ENCODE data around the gene CCDC107. TPM values are rescaled to one million over a fixed set of nuclear protein-coding genes. Genes with fewer than 3 reads are reported as not detected.

Gene CCDC107
- total RNA-seq, 1 experiment from 2014 or later, result 16.4 TPM

DNA sequence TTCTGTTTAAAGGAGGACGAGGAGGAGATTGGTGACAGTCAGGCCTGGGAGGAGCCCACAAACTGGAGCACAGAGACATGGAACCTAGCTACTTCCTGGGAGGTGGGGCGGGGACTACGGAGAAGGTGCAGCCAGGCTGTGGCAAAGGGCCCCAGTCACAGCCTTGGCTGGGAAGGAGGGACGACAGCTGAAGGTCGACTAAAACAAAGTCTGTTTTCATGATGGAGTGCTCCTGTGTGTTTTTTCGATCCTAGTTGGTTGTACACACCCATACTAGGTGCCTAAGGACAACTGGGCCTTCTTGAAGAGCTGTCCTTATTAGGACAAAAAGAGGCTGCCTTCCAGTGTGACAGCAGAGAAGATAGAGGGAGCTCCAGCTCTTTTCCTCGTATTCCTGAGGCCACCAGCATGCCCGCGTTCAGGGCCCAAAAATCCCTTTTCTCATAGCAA, 2.9 kb downstream of the CCDC107 start:
- no peaks in the 10 kb centered on the region for H3K27me3 ChIP-seq (replicated peaks; ENCODE audit: insufficient read depth, low read depth, low read length, poor library complexity)
- ChIA-PET POLR2A (ENCODE audit: low non-redundant PET) (no interaction called here), CTCF (interaction anchor here (0.5 to 0.9 kb wide), 3 partner anchors 29 to 1580 kb away, joined by 3 to 5 read pairs (median 5); no protein-coding TSS in a partner anchor)
- H3K36me3 ChIP-seq (ENCODE audit: insufficient read depth, low read length, poor library complexity, severe bottlenecking), result peaks cover 32% of the 10 kb centered on the region
- H3K4me1 ChIP-seq (ENCODE audit: insufficient read depth, low read length, poor library complexity, severe bottlenecking), result peaks cover 21% of the 10 kb centered on the region
- peak overlapping the region; percentile 25 for H3K27ac ChIP-seq (ENCODE audit: low read depth, low read length, poor library complexity, severe bottlenecking)
- intact Hi-C loops (cut with micrococcal nuclease; ENCODE audit: unreplicated experiment), result no loop called here
- H3K4me3 ChIP-seq (ENCODE audit: low read depth, low read length, poor library complexity, severe bottlenecking), result no peak overlapping the region
- no peak for TF ChIP-seq EZH2 (IDR thresholded peaks at IDR 0.05; ENCODE audit: borderline replicate concordance, low read depth, low read length, poor library complexity, severe bottlenecking)
- TF ChIP-seq, protein P1, sequence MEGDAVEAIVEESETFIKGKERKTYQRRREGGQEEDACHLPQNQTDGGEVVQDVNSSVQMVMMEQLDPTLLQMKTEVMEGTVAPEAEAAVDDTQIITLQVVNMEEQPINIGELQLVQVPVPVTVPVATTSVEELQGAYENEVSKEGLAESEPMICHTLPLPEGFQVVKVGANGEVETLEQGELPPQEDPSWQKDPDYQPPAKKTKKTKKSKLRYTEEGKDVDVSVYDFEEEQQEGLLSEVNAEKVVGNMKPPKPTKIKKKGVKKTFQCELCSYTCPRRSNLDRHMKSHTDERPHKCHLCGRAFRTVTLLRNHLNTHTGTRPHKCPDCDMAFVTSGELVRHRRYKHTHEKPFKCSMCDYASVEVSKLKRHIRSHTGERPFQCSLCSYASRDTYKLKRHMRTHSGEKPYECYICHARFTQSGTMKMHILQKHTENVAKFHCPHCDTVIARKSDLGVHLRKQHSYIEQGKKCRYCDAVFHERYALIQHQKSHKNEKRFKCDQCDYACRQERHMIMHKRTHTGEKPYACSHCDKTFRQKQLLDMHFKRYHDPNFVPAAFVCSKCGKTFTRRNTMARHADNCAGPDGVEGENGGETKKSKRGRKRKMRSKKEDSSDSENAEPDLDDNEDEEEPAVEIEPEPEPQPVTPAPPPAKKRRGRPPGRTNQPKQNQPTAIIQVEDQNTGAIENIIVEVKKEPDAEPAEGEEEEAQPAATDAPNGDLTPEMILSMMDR (conservative IDR thresholded peaks at IDR 0.05; ENCODE audit: low read depth, low read length), result peak; percentile 58
- H3K9me3 ChIP-seq (ENCODE audit: low read depth, low read length, poor library complexity, severe bottlenecking), result no peaks in the 10 kb centered on the region
- DNase-seq (ENCODE audit: low spot score), result peak; percentile 55
- no TSS peak for BruUV-seq (replicated peaks)

DNA sequence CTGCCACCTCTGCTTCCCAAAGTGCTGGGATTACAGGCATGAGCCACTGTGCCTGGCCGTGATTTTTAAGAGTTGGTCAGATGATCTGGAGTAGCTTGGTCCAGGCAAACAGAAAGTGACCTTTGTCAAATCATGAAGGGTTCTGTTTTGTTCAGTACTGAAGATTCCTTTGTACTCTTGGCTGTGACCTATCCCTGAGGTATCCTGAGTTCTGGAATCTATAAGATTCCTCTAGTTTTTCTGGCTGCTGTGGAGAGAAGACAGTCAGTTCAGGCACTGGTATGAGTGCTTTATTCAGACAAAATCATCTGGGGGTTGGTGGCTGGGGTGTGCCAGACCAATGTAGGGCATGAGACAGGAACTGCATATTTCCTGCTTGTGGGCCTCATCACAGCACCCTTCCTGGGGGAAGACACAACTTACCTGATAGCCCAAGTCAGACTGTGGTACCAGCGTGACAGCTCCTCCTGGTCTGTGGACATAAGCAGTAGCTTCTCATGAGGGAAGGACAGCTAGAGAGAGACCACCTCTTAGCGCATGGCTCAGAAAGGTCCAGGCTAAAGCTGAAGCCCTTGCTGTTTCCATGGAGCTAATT, 3.8 kb downstream of the CCDC107 start:
- Histone ChIP-seq H3K4me3 (ENCODE audit: low read depth, low read length, poor library complexity, severe bottlenecking) (no peak overlapping the region), H3K4me1 (ENCODE audit: insufficient read depth, low read length, poor library complexity, severe bottlenecking) (peaks cover 21% of the 10 kb centered on the region)
- CTCF ChIA-PET, result interaction anchor here (0.9 kb wide), 1 partner anchor 35 kb away, joined by 5 read pairs; no protein-coding TSS in a partner anchor

DNA sequence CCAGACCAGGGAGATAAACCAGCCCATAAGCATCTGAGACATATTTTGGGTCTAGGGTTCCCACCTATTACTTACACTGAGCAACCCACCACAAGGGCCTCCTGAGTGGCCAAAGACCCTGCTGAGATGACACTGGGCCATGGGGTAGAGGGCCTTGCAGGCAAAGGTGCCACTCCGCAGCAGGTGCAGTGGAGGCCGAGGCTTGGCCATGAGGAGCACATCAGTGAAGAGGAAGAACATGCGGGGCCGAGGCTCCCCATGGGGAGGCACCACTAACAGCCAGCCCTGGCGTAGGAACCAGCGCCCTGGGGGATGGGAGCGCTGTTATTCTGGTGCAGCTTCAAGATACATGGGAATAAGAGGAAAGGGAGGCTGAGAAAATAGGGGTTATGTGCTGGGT, 4.3 kb downstream of the CCDC107 start:
- no peak for TF ChIP-seq EZH2 (IDR thresholded peaks at IDR 0.05; ENCODE audit: borderline replicate concordance, low read depth, low read length, poor library complexity, severe bottlenecking)
- TF ChIP-seq, protein P1 (conservative IDR thresholded peaks at IDR 0.05; ENCODE audit: low read depth, low read length), result no peak
- H3K9me3 ChIP-seq (ENCODE audit: low read depth, low read length, poor library complexity, severe bottlenecking), result no peaks in the 10 kb centered on the region
- no peaks in the 10 kb centered on the region for H3K27me3 ChIP-seq (replicated peaks; ENCODE audit: insufficient read depth, low read depth, low read length, poor library complexity)
- DNase-seq (ENCODE audit: low spot score), result no peak
- H3K4me1 ChIP-seq (ENCODE audit: insufficient read depth, low read length, poor library complexity, severe bottlenecking), result peaks cover 21% of the 10 kb centered on the region
- intact Hi-C loops (cut with micrococcal nuclease; ENCODE audit: unreplicated experiment), result no loop called here
- ChIA-PET CTCF (no interaction called here), POLR2A (ENCODE audit: low non-redundant PET) (no interaction called here)
- H3K27ac ChIP-seq (ENCODE audit: low read depth, low read length, poor library complexity, severe bottlenecking), result peak overlapping the region; percentile 24
- H3K4me3 ChIP-seq (ENCODE audit: low read depth, low read length, poor library complexity, severe bottlenecking), result no peak overlapping the region
- H3K36me3 ChIP-seq (ENCODE audit: insufficient read depth, low read length, poor library complexity, severe bottlenecking), result peaks cover 32% of the 10 kb centered on the region
- BruUV-seq (replicated peaks), result no TSS peak

More for the DNA sequence above, 3.8 kb downstream of the CCDC107 start:
- no peaks in the 10 kb centered on the region for H3K27me3 ChIP-seq (replicated peaks; ENCODE audit: insufficient read depth, low read depth, low read length, poor library complexity)
- POLR2A ChIA-PET (ENCODE audit: low non-redundant PET), result no interaction called here
- BruUV-seq (replicated peaks), result no TSS peak
- H3K9me3 ChIP-seq (ENCODE audit: low read depth, low read length, poor library complexity, severe bottlenecking), result no peaks in the 10 kb centered on the region
- TF ChIP-seq, protein P1 (conservative IDR thresholded peaks at IDR 0.05; ENCODE audit: low read depth, low read length), result no peak
- no peak for TF ChIP-seq EZH2 (IDR thresholded peaks at IDR 0.05; ENCODE audit: borderline replicate concordance, low read depth, low read length, poor library complexity, severe bottlenecking)
- DNase-seq (ENCODE audit: low spot score), result no peak
- peak overlapping the region; percentile 25 for H3K27ac ChIP-seq (ENCODE audit: low read depth, low read length, poor library complexity, severe bottlenecking)
- H3K36me3 ChIP-seq (ENCODE audit: insufficient read depth, low read length, poor library complexity, severe bottlenecking), result peaks cover 32% of the 10 kb centered on the region
- intact Hi-C loops (cut with micrococcal nuclease; ENCODE audit: unreplicated experiment), result no loop called here
